IMR-90 (cell line): ENCODE measurements around the gene CACYBP. TPM values are rescaled to one million over a fixed set of nuclear protein-coding genes. Genes with fewer than 3 reads are reported as not detected.

ENCODE experiments used
- ATAC-seq: fragments of 200-7000 bp; cut with Tn5 transposase; 2 replicates; pipeline ENCODE4 v1.9.1; 2020; ENCODE audit warnings: low read depth, mild to moderate bottlenecking, moderate library complexity
- BruUV-seq: library from RNA; stranded (reverse); fragments of 400-500 nt; replicated peaks from 2 replicates; lab custom pipeline; 2021; lab: Mats Ljungman, UMichigan
- CTCF ChIA-PET: fragments of 300-600 bp; formaldehyde crosslinking; extraction: SDS; loops from one replicate; lab custom pipeline; 2021; ENCODE audit warnings: antibody characterized with exemption; lab: Yijun Ruan, JAX
- POLR2A ChIA-PET: fragments of 300-600 bp; sonication (Branson Sonifier 250); formaldehyde crosslinking; loops from one replicate; lab custom pipeline; 2022; ENCODE audit warnings: antibody characterized with exemption; ENCODE audit not compliant: unreplicated experiment; lab: Charles Lee
- DNase-seq: peaks from one replicate; pipeline ENCODE4 v3.0.0; 2013
- H2AFZ ChIP-seq: replicated peaks from 2 replicates; pipeline ENCODE3; 2013; ENCODE audit warnings: low read length, mild to moderate bottlenecking; ENCODE audit not compliant: poor library complexity
- H2AK5ac ChIP-seq: 2 replicates; pipeline ENCODE4 v1.6.1; 2013; ENCODE audit warnings: low read depth, low read length, inconsistent platforms
- H2AK9ac ChIP-seq: replicated peaks from 2 replicates; pipeline ENCODE3; 2013; ENCODE audit warnings: mild to moderate bottlenecking, low read depth, low read length, moderate library complexity; ENCODE audit not compliant: poor library complexity
- H2BK120ac ChIP-seq: 2 replicates; pipeline ENCODE4 v1.6.1; 2013; ENCODE audit warnings: low read depth, low read length, inconsistent platforms
- H2BK15ac ChIP-seq: 3 replicates; pipeline ENCODE4 v1.6.1; 2013; ENCODE audit warnings: low read depth, low read length, inconsistent platforms
- H2BK20ac ChIP-seq: 2 replicates; pipeline ENCODE4 v1.6.1; 2013; ENCODE audit warnings: low read depth, mild to moderate bottlenecking, inconsistent platforms, low read length, moderate library complexity
- H2BK5ac ChIP-seq: 2 replicates; pipeline ENCODE4 v1.6.1; 2013; ENCODE audit warnings: mild to moderate bottlenecking, low read depth, low read length, inconsistent platforms; ENCODE audit not compliant: poor library complexity, severe bottlenecking
- H3K14ac ChIP-seq: replicated peaks from 2 replicates; pipeline ENCODE4 v1.6.1; 2013; ENCODE audit warnings: low read depth, low read length, inconsistent platforms
- H3K18ac ChIP-seq: 2 replicates; pipeline ENCODE4 v1.6.1; 2013; ENCODE audit warnings: low read depth, low read length, control low read depth
- H3K23ac ChIP-seq: 2 replicates; pipeline ENCODE4 v1.6.1; 2013; ENCODE audit warnings: low read depth, low read length, inconsistent platforms
- H3K27ac ChIP-seq: 2 replicates; pipeline ENCODE4 v1.5.1; 2013; ENCODE audit warnings: mild to moderate bottlenecking, control low read depth, low read length; ENCODE audit not compliant: insufficient read depth
- H3K27me3 ChIP-seq: 2 replicates; pipeline ENCODE4 v1.6.1; 2013; ENCODE audit warnings: low read length; ENCODE audit not compliant: control insufficient read depth, insufficient read depth
- H3K36me3 ChIP-seq: 2 replicates; pipeline ENCODE4 v1.6.1; 2013; ENCODE audit warnings: low read length, mixed read lengths; ENCODE audit not compliant: control insufficient read depth, insufficient read depth
- H3K4ac ChIP-seq: 2 replicates; pipeline ENCODE4 v1.6.1; 2013; ENCODE audit warnings: low read depth, low read length, inconsistent platforms
- H3K4me1 ChIP-seq: 2 replicates; pipeline ENCODE4 v1.6.1; 2013; ENCODE audit warnings: low read length, mixed read lengths; ENCODE audit not compliant: control insufficient read depth, insufficient read depth
- H3K4me2 ChIP-seq: 2 replicates; pipeline ENCODE4 v1.6.1; 2013; ENCODE audit warnings: low read depth, mild to moderate bottlenecking, control low read depth, low read length, moderate library complexity
- H3K4me3 ChIP-seq: 2 replicates; pipeline ENCODE4 v1.5.1; 2013; ENCODE audit warnings: low read depth, mild to moderate bottlenecking, control low read depth, low read length, moderate library complexity; ENCODE audit not compliant: insufficient read depth
- H3K56ac ChIP-seq: 2 replicates; pipeline ENCODE4 v1.6.1; 2013; ENCODE audit warnings: low read length, inconsistent platforms; ENCODE audit not compliant: insufficient read depth; ENCODE audit errors: extremely low read depth
- H3K79me1 ChIP-seq, 2 experiments: 2 replicates each; pipeline ENCODE4 v1.6.1; 2013; ENCODE audit warnings: low read length in 2 of 2, inconsistent platforms in 1 of 2, low read depth in 1 of 2
- H3K9ac ChIP-seq: 2 replicates; pipeline ENCODE4 v1.6.1; 2013; ENCODE audit warnings: low read depth, low read length, control low read depth
- H3K9me1 ChIP-seq: 2 replicates; pipeline ENCODE4 v1.6.1; 2013; ENCODE audit warnings: low read length, inconsistent platforms; ENCODE audit not compliant: insufficient read depth
- H3K9me3 ChIP-seq: 2 replicates; pipeline ENCODE4 v1.6.1; 2013; ENCODE audit warnings: low read length; ENCODE audit not compliant: control insufficient read depth, insufficient read depth
- H4K20me1 ChIP-seq: 2 replicates; pipeline ENCODE4 v1.6.1; 2013; ENCODE audit warnings: low read length, inconsistent platforms; ENCODE audit not compliant: insufficient read depth
- H4K5ac ChIP-seq: 2 replicates; pipeline ENCODE4 v1.6.1; 2013; ENCODE audit warnings: mild to moderate bottlenecking, low read depth, low read length, control low read depth
- H4K8ac ChIP-seq, 2 experiments: 2 replicates each; pipeline ENCODE4 v1.6.1; 2013; ENCODE audit warnings: low read depth in 2 of 2, low read length in 2 of 2, control low read depth in 1 of 2, inconsistent platforms in 1 of 2
- H4K91ac ChIP-seq: 2 replicates; pipeline ENCODE4 v1.6.1; 2013; ENCODE audit warnings: low read depth, low read length, inconsistent platforms; ENCODE audit not compliant: insufficient read depth
- BHLHE40 ChIP-seq: fragments of 150-350 bp; IDR thresholded peaks from 2 replicates; pipeline ENCODE4 v1.6.1; 2016; ENCODE audit warnings: mild to moderate bottlenecking, low read depth, low read length
- CEBPB ChIP-seq: IDR thresholded peaks from 2 replicates; pipeline ENCODE4 v1.6.1; 2012; ENCODE audit warnings: low read depth, low read length, improper control_type of control experiment
- CHD1 ChIP-seq: IDR thresholded peaks from 2 replicates; pipeline ENCODE4 v1.6.1; 2012; ENCODE audit warnings: low read depth, low read length, improper control_type of control experiment
- CTCF ChIP-seq: conservative IDR thresholded peaks from 2 replicates; pipeline ENCODE4 v1.5.1; 2012; ENCODE audit warnings: mild to moderate bottlenecking, low read depth, low read length, improper control_type of control experiment
- ELK1 ChIP-seq: fragments of 150-350 bp; IDR thresholded peaks from 2 replicates; pipeline ENCODE4 v1.6.1; 2016; ENCODE audit warnings: low read depth, mild to moderate bottlenecking, low read length, moderate library complexity, borderline replicate concordance
- FOS ChIP-seq: fragments of 150-350 bp; IDR thresholded peaks from 2 replicates; pipeline ENCODE4 v1.6.1; 2016; ENCODE audit warnings: low read depth, low read length
- MAFK ChIP-seq: IDR thresholded peaks from 2 replicates; pipeline ENCODE4 v1.6.1; 2012; ENCODE audit warnings: low read depth, low read length, improper control_type of control experiment
- NFE2L2 ChIP-seq: fragments of 150-350 bp; IDR thresholded peaks from 2 replicates; pipeline ENCODE4 v1.6.1; 2016; ENCODE audit warnings: low read depth, mild to moderate bottlenecking, low read length
- POLR2A ChIP-seq: IDR thresholded peaks from 2 replicates; pipeline ENCODE4 v1.6.1; 2012; ENCODE audit warnings: mild to moderate bottlenecking, low read depth, low read length
- RCOR1 ChIP-seq: IDR thresholded peaks from 2 replicates; pipeline ENCODE4 v1.6.1; 2012; ENCODE audit warnings: mild to moderate bottlenecking, low read length, improper control_type of control experiment; ENCODE audit not compliant: insufficient replicate concordance
- RFX5 ChIP-seq: IDR thresholded peaks from 2 replicates; pipeline ENCODE4 v1.8.0; 2012; ENCODE audit warnings: low read depth, mild to moderate bottlenecking, low read length, moderate library complexity
- SMC3 ChIP-seq: fragments of 150-350 bp; IDR thresholded peaks from 2 replicates; pipeline ENCODE4 v1.6.1; 2016; ENCODE audit warnings: low read depth, mild to moderate bottlenecking, antibody characterized with exemption, low read length, moderate library complexity
- USF2 ChIP-seq: fragments of 150-350 bp; IDR thresholded peaks from 2 replicates; pipeline ENCODE4 v1.6.1; 2017; ENCODE audit warnings: mild to moderate bottlenecking, antibody characterized with exemption, low read length, low read depth
- dilution Hi-C: fragments of 300-500 bp; cut with HindIII; formaldehyde crosslinking; loops from one replicate; pipeline ENCODE4 v1.14.3; 2018; ENCODE audit warnings: low sequenced_read_pairs; ENCODE audit not compliant: unreplicated experiment
- in situ Hi-C: fragments of 300-500 bp; cut with MboI; formaldehyde crosslinking; loops from 3 replicates; pipeline ENCODE4 v1.14.3; 2019; ENCODE audit warnings: low sequenced_read_pairs, inconsistent platforms, mixed read lengths
- intact Hi-C: fragments of 100-400 bp; cut with micrococcal nuclease; formaldehyde crosslinking; loops from 2 replicates; pipeline ENCODE4 v1.10.0; 2022
- polyA plus RNA-seq, 3 experiments: library from polyadenylated mRNA; depleted of rRNA; stranded (reverse); fragments of >200 nt; gene quantifications; 2 replicates each; pipeline ENCODE4 v1.2.3, GENCODE V29; 2012; ENCODE audit warnings: low replicate concordance in 1 of 3
- total RNA-seq: library from RNA; depleted of rRNA; stranded (reverse); fragments of >200 nt; gene quantifications from 2 replicates; pipeline ENCODE4 v1.2.3, GENCODE V29; 2012

CACYBP gene
- total and polyA plus RNA-seq, 2 of the 4 experiments (the other 2 are of a cell fraction), result 61.8 to 62.8 TPM

GRCh38 chr1:174956976-174957375, 42.8 kb upstream of the CACYBP start:
- no peak overlapping the region for H3K56ac ChIP-seq
- no peaks in the 10 kb centered on the region for H3K9me1 ChIP-seq
- H2BK120ac ChIP-seq, result no peak overlapping the region
- no peak overlapping the region for H3K18ac ChIP-seq
- intact Hi-C loops (no loop called here), in situ Hi-C loops (no loop called here), dilution Hi-C loops (no loop called here)
- H3K4me3 ChIP-seq, result no peak overlapping the region
- H4K5ac ChIP-seq, result no peak overlapping the region
- no peaks in the 10 kb centered on the region for H3K4me1 ChIP-seq
- BruUV-seq, result no TSS peak
- H4K8ac ChIP-seq, result no peak overlapping the region
- no peak overlapping the region for H3K4me2 ChIP-seq
- H3K27ac ChIP-seq, result no peak overlapping the region
- no peak overlapping the region for H2AK5ac ChIP-seq
- H2AFZ ChIP-seq, result no peak overlapping the region
- no peak for TF ChIP-seq RCOR1
- TF ChIP-seq POLR2A, result no peak
- TF ChIP-seq CTCF, result no peak
- TF ChIP-seq FOS, result no peak
- no peak for TF ChIP-seq ELK1
- no peak for TF ChIP-seq USF2
- TF ChIP-seq CHD1, result no peak
- no peak for TF ChIP-seq BHLHE40
- no peak for TF ChIP-seq CEBPB
- no peak for TF ChIP-seq MAFK
- TF ChIP-seq RFX5, result no peak
- no peak for TF ChIP-seq NFE2L2
- no peak for TF ChIP-seq SMC3
- H4K91ac ChIP-seq, result no peak overlapping the region
- H2AK9ac ChIP-seq, result no peak overlapping the region
- no peaks in the 10 kb centered on the region for H3K27me3 ChIP-seq
- ATAC-seq, result no peak
- H3K23ac ChIP-seq, result no peak overlapping the region
- H2BK20ac ChIP-seq, result no peak overlapping the region
- no peak overlapping the region for H3K14ac ChIP-seq
- H3K79me1 ChIP-seq, result no peaks in the 10 kb centered on the region
- CTCF ChIA-PET, result no interaction called here
- no peaks in the 10 kb centered on the region for H4K20me1 ChIP-seq
- no peak overlapping the region for H2BK15ac ChIP-seq
- no peak for DNase-seq
- no peaks in the 10 kb centered on the region for H3K36me3 ChIP-seq
- no peaks in the 10 kb centered on the region for H3K9me3 ChIP-seq
- H2BK5ac ChIP-seq, result no peak overlapping the region
- H3K4ac ChIP-seq, result no peak overlapping the region
- POLR2A ChIA-PET, result no interaction called here
- no peak overlapping the region for H3K9ac ChIP-seq
